ENCODE results near the gene APBB2.

DNA sequence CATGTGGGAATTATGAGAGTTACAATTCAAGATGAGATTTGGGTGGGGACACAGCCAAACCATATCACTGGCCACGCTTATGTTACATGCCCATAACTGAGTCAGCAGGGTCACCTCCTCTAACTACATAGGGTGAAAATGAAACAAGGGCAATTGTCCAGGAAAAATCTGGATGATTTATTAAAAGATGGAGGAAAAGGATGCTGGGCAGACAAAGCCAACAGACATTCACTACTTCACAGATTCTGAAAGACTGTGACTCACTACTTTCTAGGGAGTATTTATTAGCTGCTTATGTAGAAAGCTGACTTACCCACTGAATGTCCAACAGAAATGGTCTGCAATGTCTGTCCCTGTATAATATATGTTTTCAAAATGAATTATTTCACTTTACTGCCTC lies 72.4 kb downstream of the APBB2 start:
- TF ChIP-seq CTCF (IDR thresholded peaks at IDR 0.05) (no peak), POLR2A (IDR thresholded peaks at IDR 0.05) (no peak), POLR2AphosphoS5 (IDR thresholded peaks at IDR 0.05) (no peak), EP300 (IDR thresholded peaks at IDR 0.05) (no peak)
